Nephron (organoid): ENCODE measurements around the gene PTPRE.

Experiments used
- H3K27ac Mint-ChIP-seq, 3 experiments: 2 replicates each; pipeline ENCODE4 v1.8.0; 2020; ENCODE audit warnings: mixed read lengths in 3 of 3, mild to moderate bottlenecking in 2 of 3, moderate library complexity in 1 of 3
- H3K27me3 Mint-ChIP-seq: 2 replicates; pipeline ENCODE4 v1.8.0; 2021; ENCODE audit warnings: low read depth, mild to moderate bottlenecking, moderate library complexity, mixed read lengths
- H3K36me3 Mint-ChIP-seq: 2 replicates; pipeline ENCODE4 v1.8.0; 2020; ENCODE audit warnings: low read depth, mixed read lengths
- H3K4me1 Mint-ChIP-seq: 2 replicates; pipeline ENCODE4 v1.8.0; 2020; ENCODE audit warnings: mixed read lengths
- H3K4me3 Mint-ChIP-seq, 3 experiments: 2 replicates each; pipeline ENCODE4 v1.8.0; 2020; ENCODE audit warnings: mild to moderate bottlenecking in 3 of 3, mixed read lengths in 3 of 3, moderate library complexity in 2 of 3
- H3K9me3 Mint-ChIP-seq: 2 replicates; pipeline ENCODE4 v1.8.0; 2020; ENCODE audit warnings: mixed read lengths
- CTCF ChIP-seq, 3 experiments: fragments of 200-600 bp; sonication (generic); IDR thresholded peaks; one replicate each; pipeline ENCODE4 v1.5.0; 2021; ENCODE audit warnings: antibody characterized with exemption in 3 of 3; ENCODE audit not compliant: unreplicated experiment in 3 of 3

Gene PTPRE

GRCh38 chr10:128050121-128050516 is 143.2 kb downstream of the PTPRE start:
- H3K9me3 Mint-ChIP-seq = no peaks in the 10 kb centered on the region
- H3K4me3 Mint-ChIP-seq = no peak overlapping the region
- H3K36me3 Mint-ChIP-seq = no peaks in the 10 kb centered on the region
- H3K27ac Mint-ChIP-seq = no peak overlapping the region
- H3K27me3 Mint-ChIP-seq = peaks cover 13% of the 10 kb centered on the region
- TF ChIP-seq CTCF (IDR thresholded peaks at IDR 0.05; ENCODE audit: unreplicated experiment in 3 of 3) = no peak
- peaks cover 10% of the 10 kb centered on the region for H3K4me1 Mint-ChIP-seq

- no peak overlapping the region for H3K4me3 Mint-ChIP-seq
- no peak for TF ChIP-seq CTCF (IDR thresholded peaks at IDR 0.05; ENCODE audit: unreplicated experiment in 3 of 3)
- peaks cover 13% of the 10 kb centered on the region for H3K27me3 Mint-ChIP-seq
- no peak overlapping the region for H3K27ac Mint-ChIP-seq
- no peaks in the 10 kb centered on the region for H3K36me3 Mint-ChIP-seq
- H3K4me1 Mint-ChIP-seq = peaks cover 10% of the 10 kb centered on the region
- H3K9me3 Mint-ChIP-seq = no peaks in the 10 kb centered on the region
These were observed 144.0 kb downstream of the PTPRE start for GRCh38 chr10:128050936-128051335.

- Mint-ChIP-seq H3K4me3 (no peak overlapping the region), H3K27me3 (peaks cover 8% of the 10 kb centered on the region), H3K9me3 (no peaks in the 10 kb centered on the region), H3K36me3 (no peaks in the 10 kb centered on the region), H3K27ac (no peak overlapping the region), H3K4me1 (peaks cover 10% of the 10 kb centered on the region)
- no peak for TF ChIP-seq CTCF (IDR thresholded peaks at IDR 0.05; ENCODE audit: unreplicated experiment in 3 of 3)
These were observed 144.6 kb downstream of the PTPRE start for GRCh38 chr10:128051548-128051947.

- no peak for TF ChIP-seq CTCF (IDR thresholded peaks at IDR 0.05; ENCODE audit: unreplicated experiment in 3 of 3)
- H3K4me3 Mint-ChIP-seq = no peak overlapping the region
- no peaks in the 10 kb centered on the region for H3K36me3 Mint-ChIP-seq
- H3K27me3 Mint-ChIP-seq = peaks cover 8% of the 10 kb centered on the region
- no peaks in the 10 kb centered on the region for H3K9me3 Mint-ChIP-seq
- H3K27ac Mint-ChIP-seq = no peak overlapping the region
- H3K4me1 Mint-ChIP-seq = peaks cover 7% of the 10 kb centered on the region
These were observed 145.8 kb downstream of the PTPRE start for GRCh38 chr10:128052696-128053095.

- no peak for TF ChIP-seq CTCF (IDR thresholded peaks at IDR 0.05; ENCODE audit: unreplicated experiment in 3 of 3)
- no peak overlapping the region for H3K4me3 Mint-ChIP-seq
- H3K4me1 Mint-ChIP-seq = peaks cover under 1% of the 10 kb centered on the region
- H3K36me3 Mint-ChIP-seq = no peaks in the 10 kb centered on the region
- no peaks in the 10 kb centered on the region for H3K9me3 Mint-ChIP-seq
- no peak overlapping the region for H3K27ac Mint-ChIP-seq
- H3K27me3 Mint-ChIP-seq = peaks cover 8% of the 10 kb centered on the region
These were observed 146.5 kb downstream of the PTPRE start for GRCh38 chr10:128053356-128053755.

- Mint-ChIP-seq H3K4me3 (no peak overlapping the region), H3K4me1 (no peaks in the 10 kb centered on the region), H3K27ac (no peak overlapping the region), H3K9me3 (no peaks in the 10 kb centered on the region), H3K27me3 (peaks cover 8% of the 10 kb centered on the region), H3K36me3 (no peaks in the 10 kb centered on the region)
- no peak for TF ChIP-seq CTCF (IDR thresholded peaks at IDR 0.05; ENCODE audit: unreplicated experiment in 3 of 3)
These were observed 147.5 kb downstream of the PTPRE start for GRCh38 chr10:128054163-128054970.
